Astrocyte (in vitro differentiated cells and primary cell): ENCODE data around the gene MAP3K10. TPM values are rescaled to one million over a fixed set of nuclear protein-coding genes. Genes with fewer than 3 reads are reported as not detected.

Source experiments
- DNase-seq: peaks from one replicate; pipeline ENCODE4 v3.0.0-alpha.2; 2010; ENCODE audit warnings: low read depth
- FAIRE-seq: peaks from 2 replicates; lab custom pipeline; 2011; peaks lifted over from hg19 to GRCh38; lab: Jason Lieb, UNC
- H2AFZ ChIP-seq: 2 replicates; pipeline ENCODE4 v1.6.0; 2012; ENCODE audit warnings: low read depth, low read length, inconsistent platforms
- H3K27ac ChIP-seq: 2 replicates; pipeline ENCODE4 v1.5.1; 2011; ENCODE audit warnings: low read depth, low read length, inconsistent platforms
- H3K27me3 ChIP-seq: 2 replicates; pipeline ENCODE4 v1.6.0; 2011; ENCODE audit warnings: low read length, inconsistent platforms; ENCODE audit not compliant: insufficient read depth
- H3K36me3 ChIP-seq: 2 replicates; pipeline ENCODE4 v1.5.1; 2011; ENCODE audit warnings: low read length, inconsistent platforms; ENCODE audit not compliant: insufficient read depth
- H3K4me1 ChIP-seq: 2 replicates; pipeline ENCODE4 v1.5.1; 2011; ENCODE audit warnings: low read length, inconsistent platforms; ENCODE audit not compliant: insufficient read depth
- H3K4me2 ChIP-seq: 2 replicates; pipeline ENCODE4 v1.6.0; 2012; ENCODE audit warnings: low read length, inconsistent platforms
- H3K4me3 ChIP-seq: 2 replicates; pipeline ENCODE4 v1.5.1; 2011; ENCODE audit warnings: low read depth, mild to moderate bottlenecking, low read length, inconsistent platforms; ENCODE audit not compliant: insufficient read depth
- H3K79me2 ChIP-seq: 2 replicates; pipeline ENCODE4 v1.6.0; 2012; ENCODE audit warnings: mild to moderate bottlenecking, low read length, inconsistent platforms; ENCODE audit not compliant: insufficient read depth
- H3K9ac ChIP-seq: 2 replicates; pipeline ENCODE4 v1.6.0; 2012; ENCODE audit warnings: mild to moderate bottlenecking, low read length, inconsistent platforms
- H3K9me3 ChIP-seq: 2 replicates; pipeline ENCODE4 v1.5.1; 2012; ENCODE audit warnings: low read depth, mild to moderate bottlenecking, low read length, inconsistent platforms; ENCODE audit not compliant: insufficient read depth
- H4K20me1 ChIP-seq: 2 replicates; pipeline ENCODE4 v1.6.0; 2012; ENCODE audit warnings: low read length, inconsistent platforms; ENCODE audit not compliant: insufficient read depth
- H3K27ac Mint-ChIP-seq: one replicate; pipeline ENCODE4 v1.8.0; 2021; ENCODE audit warnings: mild to moderate bottlenecking, mixed read lengths; ENCODE audit not compliant: unreplicated experiment
- H3K27me3 Mint-ChIP-seq: one replicate; pipeline ENCODE4 v1.8.0; 2021; ENCODE audit warnings: low read depth, mixed read lengths; ENCODE audit not compliant: unreplicated experiment
- H3K36me3 Mint-ChIP-seq: one replicate; pipeline ENCODE4 v1.8.0; 2021; ENCODE audit warnings: low read depth, mixed read lengths; ENCODE audit not compliant: unreplicated experiment
- H3K4me1 Mint-ChIP-seq: one replicate; pipeline ENCODE4 v1.8.0; 2021; ENCODE audit warnings: low read depth, mixed read lengths; ENCODE audit not compliant: unreplicated experiment
- H3K4me3 Mint-ChIP-seq: one replicate; pipeline ENCODE4 v1.8.0; 2021; ENCODE audit warnings: mild to moderate bottlenecking, moderate library complexity, mixed read lengths; ENCODE audit not compliant: unreplicated experiment
- H3K9me3 Mint-ChIP-seq: one replicate; pipeline ENCODE4 v1.8.0; 2021; ENCODE audit warnings: mild to moderate bottlenecking, mixed read lengths; ENCODE audit not compliant: unreplicated experiment
- CTCF ChIP-seq: IDR thresholded peaks from 2 replicates; pipeline ENCODE4 v1.5.1; 2011; ENCODE audit warnings: low read depth, mild to moderate bottlenecking, inconsistent platforms, low read length, moderate library complexity; ENCODE audit not compliant: insufficient read depth
- EZH2 ChIP-seq: IDR thresholded peaks from 2 replicates; pipeline ENCODE4 v1.6.1; 2012; ENCODE audit warnings: mild to moderate bottlenecking, low read length, inconsistent platforms; ENCODE audit not compliant: insufficient read depth
- total RNA-seq: library from RNA; stranded (reverse); gene quantifications from 2 replicates; pipeline ENCODE4 v1.2.1, GENCODE V29; 2021

The MAP3K10 gene
- total RNA-seq, 1 donor from 2014 or later, result 17.2 TPM

- FAIRE-seq (no peak), DNase-seq (no peak)
- H3K9ac ChIP-seq, result no peak overlapping the region
- no peaks in the 10 kb centered on the region for H3K9me3 Mint-ChIP-seq
- H2AFZ ChIP-seq, result no peak overlapping the region
- no peaks in the 10 kb centered on the region for H3K36me3 ChIP-seq
- TF ChIP-seq EZH2, result no peak
- TF ChIP-seq CTCF, result no peak
- peaks cover 9% of the 10 kb centered on the region for H3K4me1 ChIP-seq
- no peak overlapping the region for H3K4me3 ChIP-seq
- H3K4me1 Mint-ChIP-seq, result no peaks in the 10 kb centered on the region
- no peak overlapping the region for H3K27ac Mint-ChIP-seq
- peaks cover 11% of the 10 kb centered on the region for H3K79me2 ChIP-seq
- no peak overlapping the region for H3K4me2 ChIP-seq
- H3K27me3 ChIP-seq, result no peaks in the 10 kb centered on the region
- peaks cover 8% of the 10 kb centered on the region for H3K36me3 Mint-ChIP-seq
- no peak overlapping the region for H3K27ac ChIP-seq
- H3K4me3 Mint-ChIP-seq, result no peak overlapping the region
- no peaks in the 10 kb centered on the region for H3K27me3 Mint-ChIP-seq
- H3K9me3 ChIP-seq, result no peaks in the 10 kb centered on the region
- peaks cover 67% of the 10 kb centered on the region for H4K20me1 ChIP-seq
Observed at GRCh38 chr19:40246292-40247073, 55.3 kb downstream of the MAP3K10 start.

- H4K20me1 ChIP-seq, result peaks cover 68% of the 10 kb centered on the region
- no peaks in the 10 kb centered on the region for H3K27me3 Mint-ChIP-seq
Observed at GRCh38 chr19:40247178-40247577, 56.0 kb downstream of the MAP3K10 start.

More at GRCh38 chr19:40247178-40247577, 56.0 kb downstream of the MAP3K10 start:
- Histone ChIP-seq H2AFZ (no peak overlapping the region), H3K4me2 (no peak overlapping the region), H3K9me3 (no peaks in the 10 kb centered on the region), H3K9ac (no peak overlapping the region), H3K4me1 (peaks cover 3% of the 10 kb centered on the region), H3K27me3 (no peaks in the 10 kb centered on the region), H3K79me2 (peaks cover 11% of the 10 kb centered on the region), H3K4me3 (no peak overlapping the region), H3K36me3 (no peaks in the 10 kb centered on the region), H3K27ac (no peak overlapping the region)
- H3K4me1 Mint-ChIP-seq, result no peaks in the 10 kb centered on the region
- no peak overlapping the region for H3K4me3 Mint-ChIP-seq
- no peak overlapping the region for H3K27ac Mint-ChIP-seq
- peaks cover 8% of the 10 kb centered on the region for H3K36me3 Mint-ChIP-seq
- no peaks in the 10 kb centered on the region for H3K9me3 Mint-ChIP-seq
- DNase-seq (no peak), FAIRE-seq (no peak)
- no peak for TF ChIP-seq CTCF
- TF ChIP-seq EZH2, result no peak
